ENCODE results near the gene DDX25.

DDX25 gene

DNA sequence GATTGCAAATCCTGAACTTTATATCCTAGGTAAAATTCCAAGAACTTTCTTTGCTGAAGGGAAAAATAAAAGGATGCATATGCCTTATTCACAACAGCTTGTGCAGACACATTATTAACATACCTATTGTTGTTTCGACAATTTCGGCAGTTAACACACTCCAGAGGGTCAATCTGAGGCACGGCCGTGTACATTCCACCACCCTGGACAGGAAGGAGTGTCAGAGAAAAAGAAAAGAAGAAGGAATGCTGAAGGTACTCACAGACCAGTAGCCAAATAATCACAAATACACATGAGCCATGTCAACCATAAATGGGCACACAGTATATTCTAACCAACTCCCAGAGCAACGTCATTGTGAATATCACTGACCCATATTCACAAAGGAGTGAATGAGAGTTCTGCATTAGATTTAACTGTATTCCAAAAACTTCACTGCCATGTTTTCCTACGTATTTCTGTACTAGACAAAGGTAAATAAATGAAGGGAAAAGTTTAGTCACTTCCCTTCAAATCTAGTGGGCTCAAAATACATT is 73.9 kb downstream of the DDX25 start:
- no peak for DNase-seq
